ENCODE data around the gene DYNC1LI1. TPM values are rescaled to one million over a fixed set of nuclear protein-coding genes. Genes with fewer than 3 reads are reported as not detected.

Gene DYNC1LI1
- total RNA-seq, 2 donors from 2014 or later: 41.6 to 42.5 TPM

DNA sequence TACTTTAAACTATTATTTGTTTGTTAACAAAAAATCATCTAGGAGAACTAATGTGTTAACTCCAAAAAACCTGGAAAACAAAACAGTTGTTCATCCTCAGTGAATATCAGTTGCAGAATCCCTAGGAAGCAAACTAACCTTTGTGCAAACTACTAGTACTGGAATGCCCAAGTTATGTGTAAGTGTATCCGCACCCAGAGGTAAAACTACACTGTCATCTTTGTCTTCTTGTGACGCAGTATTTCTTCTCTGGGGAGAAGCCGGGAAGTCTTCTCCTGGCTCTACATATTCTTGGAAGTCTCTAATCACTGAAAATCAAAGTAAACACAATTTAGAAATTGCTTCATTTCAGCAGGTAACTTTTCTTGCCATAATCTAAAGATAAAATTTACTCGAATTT is 29.8 kb downstream of the DYNC1LI1 start:
- Histone ChIP-seq H3K4me1 (ENCODE audit: control insufficient read depth, insufficient read depth, low read length) (no peaks in the 10 kb centered on the region), H3K9me3 (ENCODE audit: control insufficient read depth, low read length) (no peaks in the 10 kb centered on the region), H3K27me3 (ENCODE audit: control insufficient read depth, insufficient read depth, low read length, poor library complexity, severe bottlenecking) (no peaks in the 10 kb centered on the region), H3K27ac (ENCODE audit: low read depth, low read length) (no peak overlapping the region), H3K36me3 (ENCODE audit: control insufficient read depth, insufficient read depth, low read length) (peaks cover 41% of the 10 kb centered on the region), H3K9ac (ENCODE audit: extremely low read depth, low read length, poor library complexity, severe bottlenecking) (no peak overlapping the region), H3K4me3 (ENCODE audit: low read length) (no peak overlapping the region)
- H3K27ac Mint-ChIP-seq: no peak overlapping the region
- TF ChIP-seq, protein P1, sequence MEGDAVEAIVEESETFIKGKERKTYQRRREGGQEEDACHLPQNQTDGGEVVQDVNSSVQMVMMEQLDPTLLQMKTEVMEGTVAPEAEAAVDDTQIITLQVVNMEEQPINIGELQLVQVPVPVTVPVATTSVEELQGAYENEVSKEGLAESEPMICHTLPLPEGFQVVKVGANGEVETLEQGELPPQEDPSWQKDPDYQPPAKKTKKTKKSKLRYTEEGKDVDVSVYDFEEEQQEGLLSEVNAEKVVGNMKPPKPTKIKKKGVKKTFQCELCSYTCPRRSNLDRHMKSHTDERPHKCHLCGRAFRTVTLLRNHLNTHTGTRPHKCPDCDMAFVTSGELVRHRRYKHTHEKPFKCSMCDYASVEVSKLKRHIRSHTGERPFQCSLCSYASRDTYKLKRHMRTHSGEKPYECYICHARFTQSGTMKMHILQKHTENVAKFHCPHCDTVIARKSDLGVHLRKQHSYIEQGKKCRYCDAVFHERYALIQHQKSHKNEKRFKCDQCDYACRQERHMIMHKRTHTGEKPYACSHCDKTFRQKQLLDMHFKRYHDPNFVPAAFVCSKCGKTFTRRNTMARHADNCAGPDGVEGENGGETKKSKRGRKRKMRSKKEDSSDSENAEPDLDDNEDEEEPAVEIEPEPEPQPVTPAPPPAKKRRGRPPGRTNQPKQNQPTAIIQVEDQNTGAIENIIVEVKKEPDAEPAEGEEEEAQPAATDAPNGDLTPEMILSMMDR (conservative IDR thresholded peaks at IDR 0.05): no peak
- no peak overlapping the region for H3K4me3 Mint-ChIP-seq
- WGBS, 2 experiments (ENCODE audit: insufficient coverage in 1 of 2, insufficient read length in 1 of 2): 96 to 100% methylated on average over 3 of the region's 4 CpGs
- no peaks in the 10 kb centered on the region for H3K4me1 Mint-ChIP-seq
- DNase-seq: no peak
- H3K9me3 Mint-ChIP-seq: no peaks in the 10 kb centered on the region
- peaks cover 37% of the 10 kb centered on the region for H3K36me3 Mint-ChIP-seq (ENCODE audit: low read depth)
- H3K27me3 Mint-ChIP-seq (ENCODE audit: insufficient read depth): no peaks in the 10 kb centered on the region

DNA sequence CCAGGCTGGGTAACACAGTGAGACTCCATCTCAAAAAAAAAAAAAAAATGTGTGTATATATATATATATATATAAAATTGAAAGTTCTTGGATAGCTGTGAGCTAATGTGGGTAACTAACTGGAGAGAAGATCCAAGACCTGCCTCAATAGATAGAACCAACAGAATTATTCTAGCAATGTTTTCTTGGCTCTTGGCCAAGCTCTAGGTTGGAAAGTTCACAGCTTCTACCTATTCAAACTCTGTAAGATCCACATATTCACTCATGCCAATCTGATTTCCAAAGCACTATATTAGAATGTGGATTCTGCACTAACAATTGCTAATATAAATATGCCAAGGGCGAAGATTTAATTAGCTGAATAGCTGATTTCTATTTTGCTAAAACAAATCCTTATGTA is 38.2 kb downstream of the DYNC1LI1 start:
- Mint-ChIP-seq H3K9me3 (peaks cover 2% of the 10 kb centered on the region), H3K4me3 (no peak overlapping the region), H3K27me3 (ENCODE audit: insufficient read depth) (no peaks in the 10 kb centered on the region), H3K27ac (no peak overlapping the region), H3K36me3 (ENCODE audit: low read depth) (peaks cover 56% of the 10 kb centered on the region), H3K4me1 (no peaks in the 10 kb centered on the region)
- Histone ChIP-seq H3K36me3 (ENCODE audit: control insufficient read depth, insufficient read depth, low read length) (peaks cover 65% of the 10 kb centered on the region), H3K9me3 (ENCODE audit: control insufficient read depth, low read length) (no peaks in the 10 kb centered on the region), H3K4me1 (ENCODE audit: control insufficient read depth, insufficient read depth, low read length) (no peaks in the 10 kb centered on the region), H3K27me3 (ENCODE audit: control insufficient read depth, insufficient read depth, low read length, poor library complexity, severe bottlenecking) (no peaks in the 10 kb centered on the region), H3K9ac (ENCODE audit: extremely low read depth, low read length, poor library complexity, severe bottlenecking) (no peak overlapping the region), H3K4me3 (ENCODE audit: low read length) (no peak overlapping the region), H3K27ac (ENCODE audit: low read depth, low read length) (no peak overlapping the region)
- 95% methylated on average over 1 of the region's 1 CpG; no CpG with 5 or more reads in 1 of the 2 experiments for WGBS, 2 experiments (ENCODE audit: insufficient coverage in 1 of 2, insufficient read length in 1 of 2)
- TF ChIP-seq, protein P1 (conservative IDR thresholded peaks at IDR 0.05): no peak
- DNase-seq: no peak

GRCh38 chr3:32531010-32531647 is 39.5 kb downstream of the DYNC1LI1 start:
- H3K27me3 ChIP-seq (ENCODE audit: control insufficient read depth, insufficient read depth, low read length, poor library complexity, severe bottlenecking): no peaks in the 10 kb centered on the region
- Mint-ChIP-seq H3K36me3 (ENCODE audit: low read depth) (peaks cover 64% of the 10 kb centered on the region), H3K4me3 (no peak overlapping the region), H3K9me3 (peaks cover 2% of the 10 kb centered on the region), H3K27ac (no peak overlapping the region), H3K4me1 (no peaks in the 10 kb centered on the region), H3K27me3 (ENCODE audit: insufficient read depth) (no peaks in the 10 kb centered on the region)
- H3K9ac ChIP-seq (ENCODE audit: extremely low read depth, low read length, poor library complexity, severe bottlenecking): no peak overlapping the region
- no peaks in the 10 kb centered on the region for H3K9me3 ChIP-seq (ENCODE audit: control insufficient read depth, low read length)
- no peak overlapping the region for H3K27ac ChIP-seq (ENCODE audit: low read depth, low read length)
- no peaks in the 10 kb centered on the region for H3K4me1 ChIP-seq (ENCODE audit: control insufficient read depth, insufficient read depth, low read length)
- no peak for DNase-seq
- peaks cover 72% of the 10 kb centered on the region for H3K36me3 ChIP-seq (ENCODE audit: control insufficient read depth, insufficient read depth, low read length)
- TF ChIP-seq, protein P1 (conservative IDR thresholded peaks at IDR 0.05): no peak
- no peak overlapping the region for H3K4me3 ChIP-seq (ENCODE audit: low read length)

Measured in endodermal cell (in vitro differentiated cells).